ENCODE results near the gene CNTNAP2.

GRCh38 chr7:147279514-147279913 is 1162.9 kb downstream of the CNTNAP2 start:
- TF ChIP-seq CTCF (conservative IDR thresholded peaks at IDR 0.05; ENCODE audit: low read depth, low read length) = no peak
- no peak for TF ChIP-seq BHLHE40 (IDR thresholded peaks at IDR 0.05; ENCODE audit: low read depth, low read length)
- TF ChIP-seq CEBPB (IDR thresholded peaks at IDR 0.05; ENCODE audit: low read depth, low read length) = no peak
- no peak for TF ChIP-seq POLR2A (IDR thresholded peaks at IDR 0.05; ENCODE audit: low read depth, low read length)
- no peak for TF ChIP-seq MAZ (IDR thresholded peaks at IDR 0.05; ENCODE audit: borderline replicate concordance, low read depth, low read length)
- TF ChIP-seq USF2 (IDR thresholded peaks at IDR 0.05; ENCODE audit: low read depth, low read length) = no peak
- no peak for TF ChIP-seq FOS (IDR thresholded peaks at IDR 0.05; ENCODE audit: low read depth, low read length)
- no peak for TF ChIP-seq RCOR1 (IDR thresholded peaks at IDR 0.05; ENCODE audit: insufficient replicate concordance, low read length)
- no peak for TF ChIP-seq CHD1 (IDR thresholded peaks at IDR 0.05; ENCODE audit: low read depth, low read length)
